Immature natural killer cell (primary cell): ENCODE results near the gene CLDN9. TPM values are rescaled to one million over a fixed set of nuclear protein-coding genes. Genes with fewer than 3 reads are reported as not detected.

ENCODE experiments used
- DNase-seq, 3 donors: peaks; one replicate each; pipeline ENCODE4 v3.0.0; 2022; ENCODE audit warnings: mixed read lengths in 1 of 3
- H3K27ac Mint-ChIP-seq, 6 donors: one replicate each; pipeline ENCODE4 v1.8.0; 2020; ENCODE audit warnings: mixed read lengths in 6 of 6, mild to moderate bottlenecking in 5 of 6, inconsistent platforms in 4 of 6, moderate library complexity in 3 of 6
- H3K27me3 Mint-ChIP-seq, 3 donors: one replicate each; pipeline ENCODE4 v1.8.0; 2020 to 2021; ENCODE audit warnings: low read depth in 3 of 3, mild to moderate bottlenecking in 3 of 3, mixed read lengths in 3 of 3, moderate library complexity in 3 of 3, inconsistent platforms in 1 of 3
- H3K36me3 Mint-ChIP-seq, 3 donors: one replicate each; pipeline ENCODE4 v1.8.0; 2020; ENCODE audit warnings: mixed read lengths in 3 of 3, inconsistent platforms in 2 of 3, mild to moderate bottlenecking in 2 of 3
- H3K4me1 Mint-ChIP-seq, 2 donors: one replicate each; pipeline ENCODE4 v1.8.0; 2020; ENCODE audit warnings: inconsistent platforms in 2 of 2, mild to moderate bottlenecking in 2 of 2, mixed read lengths in 2 of 2, moderate library complexity in 1 of 2
- H3K4me3 Mint-ChIP-seq, 5 donors: one replicate each; pipeline ENCODE4 v1.8.0; 2020; ENCODE audit warnings: mild to moderate bottlenecking in 5 of 5, mixed read lengths in 5 of 5, inconsistent platforms in 3 of 5, moderate library complexity in 3 of 5
- H3K9me3 Mint-ChIP-seq, 6 donors: one replicate each; pipeline ENCODE4 v1.8.0; 2020; ENCODE audit warnings: mild to moderate bottlenecking in 6 of 6, mixed read lengths in 6 of 6, inconsistent platforms in 4 of 6, moderate library complexity in 3 of 6
- polyA plus RNA-seq, 3 donors: library from polyadenylated mRNA; unstranded; fragments of 300-500 nt; fragmentation: Illumina TruSeq; gene quantifications; one replicate each; pipeline ENCODE4 v1.2.3, GENCODE V29; 2021

Gene CLDN9, protein sequence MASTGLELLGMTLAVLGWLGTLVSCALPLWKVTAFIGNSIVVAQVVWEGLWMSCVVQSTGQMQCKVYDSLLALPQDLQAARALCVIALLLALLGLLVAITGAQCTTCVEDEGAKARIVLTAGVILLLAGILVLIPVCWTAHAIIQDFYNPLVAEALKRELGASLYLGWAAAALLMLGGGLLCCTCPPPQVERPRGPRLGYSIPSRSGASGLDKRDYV
- not detected for polyA plus RNA-seq

- no peaks in the 10 kb centered on the region for H3K36me3 Mint-ChIP-seq
- H3K4me1 Mint-ChIP-seq, result peaks cover 8 to 10% of the 10 kb centered on the region in 2 donors
- H3K27ac Mint-ChIP-seq, result no peak within 1 kb of the TSS
- H3K9me3 Mint-ChIP-seq, result no peaks in the 10 kb centered on the region
- H3K27me3 Mint-ChIP-seq, result peaks cover 5 to 17% (median 9%) of the 10 kb centered on the region in 3 donors
- no peak for DNase-seq
- H3K4me3 Mint-ChIP-seq, result no peak within 1 kb of the TSS
These were observed at the start of gene CLDN9 for GRCh38 chr16:3012828-3013420. CLDN9 (plus strand) TSS chr16:3012923; CDS start chr16:3013363, 440 bp downstream.

- Mint-ChIP-seq H3K4me1 (peaks cover 11% of the 10 kb centered on the region in 2 donors), H3K9me3 (peaks cover 0 to 1% (median 0%) of the 10 kb centered on the region in 6 donors), H3K36me3 (no peaks in the 10 kb centered on the region), H3K27me3 (peaks cover 11 to 32% (median 13%) of the 10 kb centered on the region in 3 donors), H3K27ac (no peak overlapping the region), H3K4me3 (peak overlapping the region in 1 of 5 donors; percentile 52)
- no peak for DNase-seq
These were observed 49.5 kb upstream of the CLDN9 start for GRCh38 chr16:2963074-2963722.

DNA sequence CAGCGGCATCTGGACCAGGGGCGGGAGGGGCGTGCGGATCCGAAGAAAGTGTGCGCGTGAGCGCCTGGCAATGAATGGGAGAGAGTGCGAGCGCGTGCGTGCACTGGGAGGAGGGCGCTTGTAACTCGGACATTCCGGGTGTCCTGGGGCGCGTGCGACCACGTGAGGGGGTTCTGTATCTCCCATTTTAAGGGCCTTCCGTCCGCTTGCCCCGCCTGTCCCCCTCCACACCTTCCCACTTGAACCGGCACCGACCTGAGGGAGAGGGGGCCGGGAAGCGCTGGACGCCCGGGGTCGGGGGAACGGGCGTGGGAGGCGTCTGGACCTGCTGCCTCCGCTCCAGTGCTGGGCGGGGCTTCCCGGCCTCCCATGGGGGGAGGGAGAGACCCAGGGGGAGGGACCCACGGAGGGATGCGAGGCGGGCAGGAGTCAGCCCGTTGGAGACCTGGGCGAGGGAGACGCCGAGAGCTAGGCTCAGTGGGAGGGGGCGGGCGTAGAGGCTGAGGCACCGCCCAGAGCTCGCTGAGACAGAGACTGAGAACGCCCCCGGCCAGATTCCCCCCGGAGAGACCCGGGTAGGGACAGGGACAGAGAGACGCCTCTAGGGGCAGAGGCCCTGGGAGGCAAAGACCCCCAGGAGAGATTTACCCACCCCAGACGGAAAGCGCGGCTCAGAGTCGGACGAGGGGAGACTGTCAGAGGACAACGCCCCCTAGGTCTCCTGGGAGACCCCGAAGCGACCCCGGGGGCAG, 48.8 kb upstream of the CLDN9 start, which contains the start of gene KREMEN2:
KREMEN2 (plus strand) TSS at position 553 of the 752 bp plus-strand sequence. CDS start 246 bp downstream, outside the sequence.
- Mint-ChIP-seq H3K4me3 (peak within 1 kb of the TSS; percentile 59 to 76 (median 67)), H3K9me3 (no peaks in the 10 kb centered on the region), H3K4me1 (peaks cover 17 to 18% of the 10 kb centered on the region in 2 donors), H3K27ac (no peak within 1 kb of the TSS), H3K27me3 (peaks cover 14 to 36% (median 15%) of the 10 kb centered on the region in 3 donors), H3K36me3 (no peaks in the 10 kb centered on the region)
- no peak for DNase-seq

DNA sequence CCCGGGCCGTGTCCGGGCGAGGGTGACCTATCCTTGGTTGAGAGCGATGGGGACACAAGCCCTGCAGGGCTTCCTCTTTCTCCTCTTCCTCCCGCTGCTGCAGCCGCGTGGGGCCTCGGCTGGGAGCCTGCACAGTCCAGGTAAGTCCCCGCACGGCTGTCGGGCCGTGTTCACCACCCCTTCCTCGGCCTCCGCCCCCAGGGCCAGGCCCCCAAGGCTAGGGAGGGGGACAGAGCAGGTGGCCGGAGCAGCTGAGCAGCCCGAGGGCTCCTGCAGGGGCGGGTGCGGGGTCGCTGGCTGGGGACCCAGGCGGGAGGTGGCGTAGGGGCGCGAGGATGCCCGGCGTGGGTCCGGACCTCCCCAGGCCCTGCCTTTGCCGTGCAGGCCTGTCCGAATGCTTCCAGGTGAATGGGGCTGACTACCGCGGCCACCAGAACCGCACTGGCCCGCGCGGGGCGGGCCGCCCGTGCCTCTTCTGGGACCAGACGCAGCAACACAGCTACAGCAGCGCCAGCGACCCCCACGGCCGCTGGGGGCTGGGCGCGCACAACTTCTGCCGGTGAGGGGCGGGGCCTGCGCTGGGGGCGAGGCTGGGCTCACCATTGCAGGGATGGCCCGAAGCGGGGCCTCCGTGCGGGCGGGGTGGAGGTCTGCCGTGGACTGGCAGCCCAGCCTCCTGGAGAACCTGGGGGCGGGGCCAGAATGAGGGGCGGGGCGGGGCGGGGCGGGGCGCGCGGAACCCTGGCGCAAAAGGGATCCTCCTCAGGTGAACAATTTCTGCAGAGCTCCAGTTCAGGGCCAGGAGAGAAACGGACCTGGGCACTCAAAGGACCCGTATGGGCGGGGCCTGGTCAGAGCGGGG, 48.0 kb upstream of the CLDN9 start:
- Mint-ChIP-seq H3K27ac (no peak overlapping the region), H3K4me3 (peak overlapping the region in 4 of 5 donors; percentile 47 to 59 (median 53)), H3K36me3 (no peaks in the 10 kb centered on the region), H3K9me3 (no peaks in the 10 kb centered on the region), H3K27me3 (peaks cover 14 to 30% (median 16%) of the 10 kb centered on the region in 3 donors), H3K4me1 (peaks cover 17 to 19% of the 10 kb centered on the region in 2 donors)
- peak; percentile 31 to 43 (median 42) for DNase-seq

- Mint-ChIP-seq H3K36me3 (no peaks in the 10 kb centered on the region), H3K9me3 (no peaks in the 10 kb centered on the region), H3K27me3 (peaks cover 12 to 21% (median 14%) of the 10 kb centered on the region in 3 donors), H3K4me3 (peak overlapping the region in 3 of 5 donors; percentile 44 to 54 (median 49)), H3K27ac (no peak overlapping the region), H3K4me1 (peaks cover 17 to 26% of the 10 kb centered on the region in 2 donors)
- DNase-seq, result no peak
These were observed 46.5 kb upstream of the CLDN9 start for GRCh38 chr16:2966043-2966807.

DNA sequence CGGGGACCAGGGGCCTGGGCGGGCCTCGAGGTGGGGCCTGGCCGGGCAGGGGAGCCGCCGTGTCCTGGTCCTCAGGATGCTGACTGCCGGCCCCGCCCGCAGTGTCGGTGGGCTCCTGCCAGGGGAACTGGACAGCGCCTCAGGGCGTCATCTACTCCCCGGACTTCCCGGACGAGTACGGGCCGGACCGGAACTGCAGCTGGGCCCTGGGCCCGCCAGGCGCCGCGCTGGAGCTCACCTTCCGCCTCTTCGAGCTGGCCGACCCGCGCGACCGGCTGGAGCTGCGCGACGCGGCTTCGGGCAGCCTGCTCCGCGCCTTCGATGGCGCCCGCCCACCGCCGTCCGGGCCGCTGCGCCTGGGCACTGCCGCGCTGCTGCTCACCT, 45.9 kb upstream of the CLDN9 start:
- Mint-ChIP-seq H3K4me3 (peak overlapping the region in 1 of 5 donors; percentile 12), H3K27ac (no peak overlapping the region), H3K36me3 (no peaks in the 10 kb centered on the region), H3K27me3 (peaks cover 11 to 18% (median 14%) of the 10 kb centered on the region in 3 donors), H3K9me3 (no peaks in the 10 kb centered on the region), H3K4me1 (peaks cover 17 to 26% of the 10 kb centered on the region in 2 donors)
- no peak for DNase-seq

- H3K27ac Mint-ChIP-seq, result no peak overlapping the region
- H3K36me3 Mint-ChIP-seq, result no peaks in the 10 kb centered on the region
- H3K9me3 Mint-ChIP-seq, result no peaks in the 10 kb centered on the region
- H3K27me3 Mint-ChIP-seq, result peaks cover 9 to 16% (median 14%) of the 10 kb centered on the region in 3 donors
- H3K4me3 Mint-ChIP-seq, result peak overlapping the region in 1 of 5 donors; percentile 12
- no peak for DNase-seq
- peaks cover 17 to 29% of the 10 kb centered on the region in 2 donors for H3K4me1 Mint-ChIP-seq
These were observed 45.5 kb upstream of the CLDN9 start for GRCh38 chr16:2967211-2967631.

GRCh38 chr16:2967721-2968161, 45.0 kb upstream of the CLDN9 start:
- Mint-ChIP-seq H3K9me3 (no peaks in the 10 kb centered on the region), H3K27ac (no peak overlapping the region), H3K4me3 (peak overlapping the region in 3 of 5 donors; percentile 78 to 79 (median 79)), H3K27me3 (peaks cover 9 to 14% (median 13%) of the 10 kb centered on the region in 3 donors), H3K4me1 (peaks cover 17 to 29% of the 10 kb centered on the region in 2 donors), H3K36me3 (no peaks in the 10 kb centered on the region)
- no peak for DNase-seq

DNA sequence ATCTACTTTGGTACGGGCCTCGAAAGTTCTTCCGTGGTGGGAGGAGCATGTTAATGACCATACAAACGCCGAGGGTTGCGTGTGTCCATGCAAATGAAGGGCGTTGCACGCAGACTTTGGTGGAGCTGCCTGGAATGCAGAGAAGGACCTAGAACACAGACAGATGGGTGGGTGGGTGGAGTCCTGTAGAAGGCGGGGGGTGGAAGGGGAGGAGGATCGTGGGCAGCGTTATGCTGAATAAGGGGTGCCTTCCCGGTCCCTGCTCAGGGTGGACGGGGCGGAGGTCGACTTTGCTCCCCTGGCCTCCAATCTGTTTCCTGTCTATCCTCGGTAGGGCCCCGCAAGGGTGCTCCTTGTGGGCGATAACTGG, 44.4 kb upstream of the CLDN9 start:
- H3K4me3 Mint-ChIP-seq, result peak overlapping the region; percentile 76 to 80 (median 79)
- H3K9me3 Mint-ChIP-seq, result no peaks in the 10 kb centered on the region
- H3K27me3 Mint-ChIP-seq, result peaks cover 9 to 14% (median 13%) of the 10 kb centered on the region in 3 donors
- H3K36me3 Mint-ChIP-seq, result no peaks in the 10 kb centered on the region
- no peak overlapping the region for H3K27ac Mint-ChIP-seq
- DNase-seq, result no peak
- H3K4me1 Mint-ChIP-seq, result peaks cover 17 to 29% of the 10 kb centered on the region in 2 donors

- peak; percentile 80 to 83 (median 82) for DNase-seq
- Mint-ChIP-seq H3K4me1 (peaks cover 17 to 27% of the 10 kb centered on the region in 2 donors), H3K9me3 (no peaks in the 10 kb centered on the region), H3K4me3 (peak within 1 kb of the TSS; percentile 76 to 80 (median 79)), H3K36me3 (no peaks in the 10 kb centered on the region), H3K27me3 (peaks cover 9 to 14% (median 13%) of the 10 kb centered on the region in 3 donors), H3K27ac (no peak within 1 kb of the TSS)
These were observed 43.8 kb upstream of the CLDN9 start, which contains the start of gene PAQR4 for GRCh38 chr16:2968738-2969544. PAQR4 (plus strand) TSS chr16:2969348; CDS start chr16:2969675, 327 bp downstream.
